ENCODE measurements around the gene COBL.

DNA sequence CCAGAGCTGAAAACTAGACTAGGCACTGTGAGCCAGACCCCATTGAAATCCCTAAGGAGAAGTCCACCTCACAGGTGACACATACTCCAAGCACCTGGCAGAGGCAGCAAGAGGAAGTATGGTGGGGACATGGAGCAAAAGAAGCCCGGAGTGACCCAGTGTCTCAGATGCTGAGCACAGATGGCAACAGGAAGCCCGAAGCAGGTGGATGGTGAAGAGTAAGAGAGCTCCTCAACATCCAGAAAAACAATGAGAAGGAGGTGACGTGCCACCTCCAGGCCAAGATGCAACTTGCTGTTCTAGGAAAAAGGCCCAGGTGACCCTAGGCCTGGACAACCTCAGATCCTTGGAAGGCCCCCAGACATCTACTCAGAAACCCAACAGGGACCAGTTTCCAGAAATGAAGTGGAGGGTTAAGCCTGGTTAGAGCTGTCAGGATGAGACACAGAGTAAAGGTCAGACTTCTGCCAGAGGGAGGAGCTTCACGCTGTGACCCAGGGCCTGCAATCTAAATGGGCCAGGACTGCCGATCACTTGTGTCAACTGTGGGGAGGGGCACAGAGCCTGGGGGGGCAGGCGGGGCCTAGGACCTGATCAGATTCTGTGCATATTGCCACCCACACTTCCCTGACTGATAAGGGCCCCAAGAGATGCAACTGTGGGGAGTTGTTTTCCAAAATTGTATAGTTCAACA lies 2.4 kb upstream of the COBL start:
- TF ChIP-seq EZH2 (IDR thresholded peaks at IDR 0.05; ENCODE audit: low read depth) (no peak), CTCF (conservative IDR thresholded peaks at IDR 0.05) (no peak)
